Activated naive CD4-positive, alpha-beta T cell treated with anti-CD3 and anti-CD28 coated beads for 36 hours (primary cell): ENCODE results near the gene CFI. TPM values are rescaled to one million over a fixed set of nuclear protein-coding genes. Genes with fewer than 3 reads are reported as not detected.
"Not testable (repeated sequence)": the region's sequence is repeated elsewhere in the genome, so short reads cannot be mapped to it uniquely, and the experiment has no call there.

Source experiments
- CTCF ChIA-PET: fragments of 350-600 bp; sonication (Branson Sonifier 250); formaldehyde crosslinking; loops from one replicate; lab custom pipeline; 2021; ENCODE audit warnings: antibody characterized with exemption; lab: Charles Lee
- DNase-seq: peaks from one replicate; pipeline ENCODE4 v3.0.0-alpha.2; 2020
- H3K27ac Mint-ChIP-seq: one replicate; pipeline ENCODE4 v1.8.0; 2021; ENCODE audit warnings: mild to moderate bottlenecking, mixed read lengths
- H3K27me3 Mint-ChIP-seq: one replicate; pipeline ENCODE4 v1.8.0; 2021; ENCODE audit warnings: low read depth, mixed read lengths
- H3K36me3 Mint-ChIP-seq: one replicate; pipeline ENCODE4 v1.8.0; 2021; ENCODE audit warnings: low read depth, mixed read lengths
- H3K4me1 Mint-ChIP-seq: one replicate; pipeline ENCODE4 v1.8.0; 2021; ENCODE audit warnings: low read depth, mixed read lengths
- H3K4me3 Mint-ChIP-seq: one replicate; pipeline ENCODE4 v1.8.0; 2021; ENCODE audit warnings: mild to moderate bottlenecking, moderate library complexity, mixed read lengths
- H3K9me3 Mint-ChIP-seq: one replicate; pipeline ENCODE4 v1.8.0; 2021; ENCODE audit warnings: mixed read lengths
- intact Hi-C: fragments of 100-400 bp; cut with micrococcal nuclease; formaldehyde crosslinking; loops from one replicate; pipeline ENCODE4 v1.15.1; 2023
- total RNA-seq, 2 experiments: library from RNA; stranded (reverse); gene quantifications; one replicate each; pipeline ENCODE4 v1.2.3, GENCODE V29; 2021

Gene CFI
- total RNA-seq, 2 experiments from 2014 or later = not detected

DNA sequence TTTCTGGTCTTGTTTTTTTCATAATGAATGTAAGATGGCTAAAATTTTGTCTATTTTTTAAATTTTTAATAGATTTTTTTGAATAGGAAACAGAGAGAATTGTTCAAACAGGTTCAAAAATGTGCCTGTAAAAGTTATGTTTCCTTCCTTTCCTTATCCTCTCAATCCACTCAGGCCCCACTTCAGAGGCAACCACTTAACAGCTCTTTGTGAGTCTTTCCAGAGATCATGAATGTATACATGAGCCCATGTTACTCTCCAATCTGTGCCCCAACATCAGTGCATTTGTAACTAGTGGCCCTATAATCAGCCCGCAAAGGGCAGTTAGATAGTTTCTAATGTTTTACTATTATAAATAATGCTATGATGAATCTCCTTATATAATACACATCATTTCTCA lies 14.0 kb downstream of the CFI start:
- no peak for DNase-seq
- Mint-ChIP-seq H3K27ac (no peak overlapping the region), H3K4me1 (no peaks in the 10 kb centered on the region), H3K9me3 (no peaks in the 10 kb centered on the region), H3K36me3 (no peaks in the 10 kb centered on the region), H3K27me3 (no peaks in the 10 kb centered on the region), H3K4me3 (no peak overlapping the region)
- CTCF ChIA-PET = no interaction called here
- intact Hi-C loops = no loop called here

- no peak overlapping the region for H3K27ac Mint-ChIP-seq
- CTCF ChIA-PET = no interaction called here
- no peaks in the 10 kb centered on the region for H3K4me1 Mint-ChIP-seq
- H3K4me3 Mint-ChIP-seq = no peak overlapping the region
- H3K27me3 Mint-ChIP-seq = no peaks in the 10 kb centered on the region
- H3K9me3 Mint-ChIP-seq = no peaks in the 10 kb centered on the region
- no peaks in the 10 kb centered on the region for H3K36me3 Mint-ChIP-seq
- intact Hi-C loops = no loop called here
- no peak for DNase-seq
Measured at GRCh38 chr4:109786846-109787245, 15.0 kb downstream of the CFI start.

DNA sequence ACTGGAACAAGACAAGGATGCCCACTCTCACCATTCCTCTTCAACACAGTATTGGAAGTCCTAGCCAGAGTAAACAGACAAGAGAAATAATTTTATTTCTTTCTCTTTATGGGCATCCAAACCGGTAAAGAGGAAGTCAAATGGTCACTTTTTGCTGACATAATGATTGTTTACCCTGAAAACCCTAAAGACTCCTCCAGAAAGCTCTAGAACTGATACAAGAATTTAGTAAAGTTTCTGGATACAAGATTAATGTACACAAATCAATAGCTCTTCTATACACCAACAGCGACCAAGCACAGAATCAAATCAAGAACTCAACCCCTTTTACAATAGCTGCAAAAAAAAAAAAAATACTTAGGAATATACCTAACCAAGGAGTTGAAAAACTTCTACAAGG lies 19.7 kb downstream of the CFI start:
- intact Hi-C loops, CTCF ChIA-PET: not testable (repeated sequence)

DNA sequence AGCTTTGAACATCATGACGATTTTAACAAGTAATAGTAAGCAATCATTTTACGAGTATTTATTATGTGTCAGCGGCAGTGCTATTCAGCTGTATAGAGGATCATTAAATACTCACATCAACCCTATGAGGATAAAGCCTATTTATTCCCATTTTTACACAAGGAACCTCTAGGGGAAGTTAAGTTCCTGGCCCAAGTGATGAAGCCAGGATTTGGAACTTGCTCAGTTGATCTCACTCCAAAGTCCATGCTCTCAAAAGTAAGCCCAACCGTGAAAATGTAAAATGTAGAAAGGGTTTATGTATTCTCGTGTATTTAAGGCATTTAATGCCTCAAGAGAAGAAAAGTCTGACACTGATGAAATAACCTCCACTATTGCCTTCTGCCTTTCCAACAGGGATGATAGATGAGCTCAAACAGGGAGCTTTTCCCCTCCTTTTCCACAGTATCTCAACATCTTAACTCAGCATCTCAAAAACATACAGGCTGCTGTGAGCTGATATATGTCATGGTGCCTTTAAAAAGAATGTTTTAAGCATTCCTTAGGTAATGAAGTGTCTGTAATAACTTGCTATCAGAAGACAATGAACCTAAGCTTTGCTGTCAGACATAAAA lies 36.9 kb downstream of the CFI start:
- Mint-ChIP-seq H3K27ac (no peak overlapping the region), H3K4me1 (peaks cover 6% of the 10 kb centered on the region), H3K27me3 (peaks cover 5% of the 10 kb centered on the region), H3K36me3 (no peaks in the 10 kb centered on the region), H3K9me3 (no peaks in the 10 kb centered on the region), H3K4me3 (no peak overlapping the region)
- intact Hi-C loops = no loop called here
- CTCF ChIA-PET = no interaction called here
- DNase-seq = no peak

More for the DNA sequence above, 19.7 kb downstream of the CFI start:
- not testable (repeated sequence) for H3K27ac Mint-ChIP-seq, DNase-seq, H3K4me1 Mint-ChIP-seq, H3K27me3 Mint-ChIP-seq, H3K4me3 Mint-ChIP-seq, H3K9me3 Mint-ChIP-seq, H3K36me3 Mint-ChIP-seq

DNA sequence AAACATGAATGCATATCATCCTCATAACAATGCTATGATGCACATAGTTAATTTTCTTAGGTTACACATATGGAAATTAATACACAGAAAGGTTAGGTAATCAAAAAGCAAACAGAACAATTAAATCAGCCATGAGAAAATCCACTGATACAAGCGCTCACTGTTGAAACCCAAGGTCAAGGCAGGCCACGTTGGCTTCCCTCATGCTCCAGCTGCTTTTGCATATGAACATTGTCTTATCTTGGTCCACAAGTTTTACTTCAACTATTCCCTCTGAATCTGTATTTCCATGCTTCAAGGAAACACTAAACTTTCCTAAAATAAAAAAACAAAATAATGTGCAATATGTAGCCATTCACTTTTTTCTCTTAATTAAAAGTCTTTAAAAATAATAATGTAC lies 37.4 kb downstream of the CFI start:
- Mint-ChIP-seq H3K27ac (no peak overlapping the region), H3K36me3 (no peaks in the 10 kb centered on the region), H3K27me3 (peaks cover 4% of the 10 kb centered on the region), H3K9me3 (no peaks in the 10 kb centered on the region), H3K4me1 (peaks cover 6% of the 10 kb centered on the region), H3K4me3 (no peak overlapping the region)
- CTCF ChIA-PET = no interaction called here
- intact Hi-C loops = no loop called here
- no peak for DNase-seq

GRCh38 chr4:109760682-109761081 lies 41.1 kb downstream of the CFI start:
- no peak overlapping the region for H3K27ac Mint-ChIP-seq
- intact Hi-C loops = no loop called here
- peaks cover 6% of the 10 kb centered on the region for H3K4me1 Mint-ChIP-seq
- H3K27me3 Mint-ChIP-seq = peaks cover 4% of the 10 kb centered on the region
- H3K9me3 Mint-ChIP-seq = no peaks in the 10 kb centered on the region
- CTCF ChIA-PET = no interaction called here
- H3K36me3 Mint-ChIP-seq = no peaks in the 10 kb centered on the region
- H3K4me3 Mint-ChIP-seq = no peak overlapping the region
- DNase-seq = no peak

DNA sequence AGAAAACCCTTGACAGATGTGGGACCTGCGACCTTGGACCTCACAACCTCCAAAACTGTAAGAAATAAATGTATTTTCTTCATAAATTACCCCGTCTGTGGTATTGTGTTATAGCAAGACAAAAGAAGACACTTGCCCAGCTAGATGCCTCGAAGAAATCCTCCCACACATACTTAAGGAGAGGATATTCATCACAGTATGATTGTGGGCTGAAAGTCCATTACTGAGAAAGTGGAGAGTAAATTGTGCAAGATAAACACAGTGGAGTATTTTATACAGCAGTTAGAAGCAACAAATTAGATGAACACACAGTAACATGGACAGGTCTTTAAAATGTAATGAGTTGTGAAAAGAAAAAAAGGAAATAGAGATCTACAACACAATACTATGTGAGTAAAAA lies 46.1 kb downstream of the CFI start:
- CTCF ChIA-PET = interaction anchor here (0.8 kb wide), 1 partner anchor 64 kb away, joined by 3 read pairs; no protein-coding TSS in a partner anchor
- Mint-ChIP-seq H3K27me3 (peaks cover 4% of the 10 kb centered on the region), H3K27ac (no peak overlapping the region), H3K9me3 (no peaks in the 10 kb centered on the region), H3K36me3 (no peaks in the 10 kb centered on the region), H3K4me1 (peaks cover 1% of the 10 kb centered on the region), H3K4me3 (no peak overlapping the region)
- DNase-seq = no peak
- intact Hi-C loops = loop anchor here (2.0 kb wide), 1 partner anchor 53 kb away; the partner anchor contains the start of gene CASP6

DNA sequence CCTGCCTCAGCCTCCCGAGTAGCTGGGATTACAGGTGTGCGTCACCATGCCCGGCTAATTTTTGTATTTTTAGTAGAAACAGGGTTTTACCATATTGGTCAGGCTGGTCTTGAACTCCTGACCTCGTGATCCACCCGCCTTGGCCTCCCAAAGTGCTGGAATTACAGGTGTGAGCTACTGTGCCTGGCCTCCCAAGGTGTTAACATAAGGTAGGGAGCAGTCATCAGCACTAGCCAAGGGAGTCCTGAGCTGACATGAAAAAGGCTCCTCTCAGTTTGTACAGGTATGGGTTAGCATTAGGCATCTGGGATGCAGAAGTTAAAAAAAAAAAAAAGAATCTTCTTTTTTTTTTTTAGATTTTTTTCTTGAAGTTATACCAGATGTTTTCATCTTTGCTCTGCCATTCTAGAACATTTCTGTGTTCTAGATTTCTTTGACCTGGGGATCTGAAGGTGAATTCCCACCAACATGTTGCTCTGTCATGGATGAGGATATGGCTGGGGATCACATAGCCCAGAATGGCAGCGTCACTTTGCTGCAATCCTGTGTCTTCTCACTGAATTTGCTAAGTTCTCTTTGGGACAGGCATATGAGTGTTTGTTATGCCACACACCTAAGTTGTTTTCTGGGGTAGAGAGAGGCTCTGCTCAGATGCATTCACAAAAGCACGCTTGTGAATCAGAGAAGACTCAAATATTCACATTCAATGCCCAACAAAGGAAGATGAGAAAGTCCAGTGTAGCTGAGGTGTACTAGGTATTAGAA lies 47.5 kb downstream of the CFI start:
- no peaks in the 10 kb centered on the region for H3K27me3 Mint-ChIP-seq
- H3K4me1 Mint-ChIP-seq = no peaks in the 10 kb centered on the region
- H3K4me3 Mint-ChIP-seq = no peak overlapping the region
- no peak overlapping the region for H3K27ac Mint-ChIP-seq
- no peak for DNase-seq
- intact Hi-C loops = loop anchor here (2.0 kb wide), 1 partner anchor 51 kb away; the partner anchor contains the start of gene CASP6
- no peaks in the 10 kb centered on the region for H3K36me3 Mint-ChIP-seq
- no peaks in the 10 kb centered on the region for H3K9me3 Mint-ChIP-seq
- CTCF ChIA-PET = interaction anchor here (0.5 kb wide), 1 partner anchor 321 kb away, joined by 5 read pairs; no protein-coding TSS in a partner anchor

DNA sequence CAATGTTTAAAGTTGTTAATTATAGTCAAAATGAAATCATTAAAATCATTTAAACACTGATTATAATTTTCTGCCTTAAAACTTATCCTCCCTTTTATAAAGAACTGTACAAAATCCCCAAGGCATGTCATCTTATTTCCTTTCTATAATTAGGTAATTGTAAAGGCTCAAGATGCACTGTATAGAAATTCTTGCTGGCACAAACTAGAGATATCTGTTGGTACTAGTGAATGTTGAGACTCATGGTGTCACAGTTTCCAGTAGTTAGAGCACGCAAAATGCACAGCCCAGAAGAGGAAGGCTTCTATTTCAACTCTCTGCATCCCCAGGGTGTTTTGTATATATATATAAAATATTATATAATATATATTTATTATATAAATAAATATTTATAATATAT lies 49.3 kb downstream of the CFI start:
- no peak overlapping the region for H3K27ac Mint-ChIP-seq
- no peaks in the 10 kb centered on the region for H3K36me3 Mint-ChIP-seq
- H3K4me3 Mint-ChIP-seq = no peak overlapping the region
- no peaks in the 10 kb centered on the region for H3K27me3 Mint-ChIP-seq
- intact Hi-C loops = no loop called here
- H3K9me3 Mint-ChIP-seq = no peaks in the 10 kb centered on the region
- DNase-seq = no peak
- CTCF ChIA-PET = interaction anchor here (1.1 kb wide), 2 partner anchors 10 to 15 kb away, joined by 3 to 5 read pairs; no protein-coding TSS in a partner anchor
- H3K4me1 Mint-ChIP-seq = no peaks in the 10 kb centered on the region

DNA sequence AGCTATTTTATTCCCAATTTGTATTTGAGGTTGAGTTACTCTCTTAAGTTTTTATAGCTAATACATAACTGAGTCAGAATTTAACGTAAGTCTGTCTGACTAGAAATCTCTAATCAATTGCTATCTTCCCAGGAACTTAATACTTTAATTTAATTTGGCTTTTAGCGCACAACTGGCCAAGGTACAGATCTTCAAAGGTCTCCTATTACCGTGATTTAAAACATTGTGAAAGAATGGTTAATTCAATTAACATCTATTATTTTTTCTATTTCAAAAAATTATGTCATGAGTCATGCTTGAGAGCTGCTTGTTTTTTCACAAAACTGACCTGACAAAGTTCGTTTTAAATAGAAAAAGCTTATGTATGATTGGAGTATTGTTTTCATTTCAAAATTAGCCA lies 49.9 kb downstream of the CFI start:
- intact Hi-C loops = no loop called here
- Mint-ChIP-seq H3K27ac (no peak overlapping the region), H3K36me3 (no peaks in the 10 kb centered on the region), H3K4me3 (no peak overlapping the region), H3K4me1 (no peaks in the 10 kb centered on the region), H3K27me3 (no peaks in the 10 kb centered on the region), H3K9me3 (no peaks in the 10 kb centered on the region)
- CTCF ChIA-PET = interaction anchor here (1.1 kb wide), 2 partner anchors 10 to 15 kb away, joined by 3 to 5 read pairs; no protein-coding TSS in a partner anchor
- no peak for DNase-seq

GRCh38 chr4:109750652-109751244 lies 51.1 kb downstream of the CFI start:
- intact Hi-C loops = no loop called here
- no peak overlapping the region for H3K27ac Mint-ChIP-seq
- CTCF ChIA-PET = interaction anchor here (0.6 kb wide), 1 partner anchor 771 kb away, joined by 3 read pairs; no protein-coding TSS in a partner anchor

GRCh38 chr4:109749388-109750082 lies 52.3 kb downstream of the CFI start:
- no peak for DNase-seq
- Mint-ChIP-seq H3K4me1 (no peaks in the 10 kb centered on the region), H3K36me3 (no peaks in the 10 kb centered on the region), H3K27ac (no peak overlapping the region), H3K4me3 (no peak overlapping the region), H3K9me3 (no peaks in the 10 kb centered on the region), H3K27me3 (no peaks in the 10 kb centered on the region)
- intact Hi-C loops = no loop called here
- CTCF ChIA-PET = no interaction called here

More at GRCh38 chr4:109750652-109751244, 51.1 kb downstream of the CFI start:
- Mint-ChIP-seq H3K9me3 (no peaks in the 10 kb centered on the region), H3K27me3 (no peaks in the 10 kb centered on the region), H3K36me3 (no peaks in the 10 kb centered on the region), H3K4me3 (no peak overlapping the region), H3K4me1 (no peaks in the 10 kb centered on the region)
- DNase-seq = no peak
